Measurements from ENCODE around the gene LAMB1.

The LAMB1 gene

DNA sequence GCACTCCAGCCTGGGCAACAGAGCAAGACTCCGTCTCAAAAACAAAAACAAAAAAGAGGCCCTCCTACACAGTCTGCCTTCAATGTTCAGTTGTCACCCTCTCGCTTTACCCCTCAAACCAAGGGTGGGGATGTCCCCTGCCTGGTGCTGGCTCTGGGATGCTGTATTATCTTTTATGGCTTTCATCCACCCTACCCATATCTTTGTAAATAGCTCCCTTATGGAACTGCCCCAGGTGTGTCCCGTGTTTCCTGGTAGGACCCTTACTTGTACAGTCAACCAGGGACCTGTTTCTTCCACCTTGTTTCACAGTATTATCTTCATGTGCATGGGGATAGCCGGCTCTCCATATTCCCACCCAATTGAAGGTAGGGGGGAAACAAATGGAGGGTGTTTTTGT is 15.7 kb upstream of the LAMB1 start:
- in situ Hi-C loops (cut with MboI; ENCODE audit: low sequenced_read_pairs) = no loop called here

DNA sequence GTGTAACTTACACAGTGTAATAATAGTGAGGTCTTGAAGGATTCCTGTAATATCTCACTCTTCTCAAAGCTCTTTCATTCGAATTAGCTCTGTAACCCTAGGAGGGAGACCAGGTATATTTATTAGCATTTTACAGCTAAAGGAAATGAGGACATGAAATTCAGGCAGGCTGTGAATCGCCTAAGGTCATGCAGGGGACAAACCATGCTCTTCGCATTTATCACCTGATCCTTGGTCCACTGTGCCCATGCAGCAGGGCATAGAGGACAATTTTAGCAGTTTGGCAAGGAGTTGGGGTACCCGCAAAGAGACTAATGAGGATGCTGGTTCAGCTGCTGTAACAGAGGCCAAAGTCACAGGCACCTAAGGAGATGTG is 14.8 kb upstream of the LAMB1 start:
- in situ Hi-C loops (cut with MboI; ENCODE audit: low sequenced_read_pairs) = no loop called here

DNA sequence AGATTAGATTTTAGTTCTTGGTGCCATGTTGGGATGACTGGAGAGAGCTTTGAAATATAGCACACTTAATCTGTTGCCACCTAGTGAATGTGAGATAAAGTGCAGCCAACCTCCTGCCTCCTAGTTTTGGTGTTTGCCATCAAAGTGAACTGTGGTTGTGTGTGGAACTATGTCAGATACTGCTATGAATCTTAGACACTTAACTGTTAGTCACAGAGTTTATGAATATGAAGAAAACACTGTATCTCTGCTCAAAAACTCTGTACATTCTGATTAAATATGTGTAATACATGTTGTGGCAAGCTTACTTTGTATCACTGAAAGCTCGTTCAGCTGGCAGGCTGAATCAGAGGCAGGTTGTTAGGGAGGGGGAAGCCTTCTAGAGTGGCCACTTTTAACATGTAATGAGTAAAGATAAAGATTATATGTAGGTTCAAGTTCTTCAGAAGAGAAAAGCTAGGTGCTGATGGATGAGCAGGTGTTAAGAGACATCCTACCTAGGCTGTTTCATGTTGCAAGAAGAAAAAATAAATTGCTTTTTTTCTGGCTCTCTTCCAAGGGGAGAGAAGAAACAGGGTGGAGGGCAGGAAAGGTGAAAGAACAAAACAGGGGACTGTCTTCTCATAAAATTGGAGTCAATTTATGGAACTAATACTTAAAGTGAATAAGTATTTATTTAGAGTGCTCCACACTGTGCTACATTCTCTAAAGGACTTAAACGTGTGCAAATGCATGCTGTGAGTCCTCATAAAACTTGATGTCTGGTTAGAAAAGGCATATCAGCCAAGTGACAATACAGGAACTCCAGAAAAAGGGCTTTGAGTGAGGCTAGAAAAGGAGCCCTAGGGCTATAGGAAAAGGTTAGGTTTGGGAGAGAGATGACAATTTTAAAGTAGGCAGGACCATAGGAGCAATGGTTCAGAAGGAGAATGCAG is 14.1 kb upstream of the LAMB1 start:
- in situ Hi-C loops (cut with MboI; ENCODE audit: low sequenced_read_pairs) = no loop called here

DNA sequence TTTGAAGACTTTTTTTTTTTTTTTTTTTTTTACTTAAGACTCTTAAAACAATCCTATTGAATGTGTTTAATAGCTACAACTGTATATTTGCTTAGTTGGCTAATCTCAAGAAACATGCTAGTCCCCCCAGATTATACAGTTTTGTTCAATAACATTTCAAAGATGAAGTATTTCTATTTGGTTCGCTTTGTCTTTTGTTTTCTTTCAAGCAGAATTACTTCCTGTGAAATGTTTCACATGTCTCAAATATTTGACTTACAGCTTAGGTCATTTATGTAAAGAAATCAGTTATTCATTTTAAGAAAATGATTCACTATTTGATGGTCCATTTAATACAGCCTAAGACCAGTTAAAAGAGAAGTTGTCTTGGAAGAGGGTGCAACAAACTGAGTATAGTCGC is 12.8 kb upstream of the LAMB1 start:
- in situ Hi-C loops (cut with MboI; ENCODE audit: low sequenced_read_pairs) = no loop called here

DNA sequence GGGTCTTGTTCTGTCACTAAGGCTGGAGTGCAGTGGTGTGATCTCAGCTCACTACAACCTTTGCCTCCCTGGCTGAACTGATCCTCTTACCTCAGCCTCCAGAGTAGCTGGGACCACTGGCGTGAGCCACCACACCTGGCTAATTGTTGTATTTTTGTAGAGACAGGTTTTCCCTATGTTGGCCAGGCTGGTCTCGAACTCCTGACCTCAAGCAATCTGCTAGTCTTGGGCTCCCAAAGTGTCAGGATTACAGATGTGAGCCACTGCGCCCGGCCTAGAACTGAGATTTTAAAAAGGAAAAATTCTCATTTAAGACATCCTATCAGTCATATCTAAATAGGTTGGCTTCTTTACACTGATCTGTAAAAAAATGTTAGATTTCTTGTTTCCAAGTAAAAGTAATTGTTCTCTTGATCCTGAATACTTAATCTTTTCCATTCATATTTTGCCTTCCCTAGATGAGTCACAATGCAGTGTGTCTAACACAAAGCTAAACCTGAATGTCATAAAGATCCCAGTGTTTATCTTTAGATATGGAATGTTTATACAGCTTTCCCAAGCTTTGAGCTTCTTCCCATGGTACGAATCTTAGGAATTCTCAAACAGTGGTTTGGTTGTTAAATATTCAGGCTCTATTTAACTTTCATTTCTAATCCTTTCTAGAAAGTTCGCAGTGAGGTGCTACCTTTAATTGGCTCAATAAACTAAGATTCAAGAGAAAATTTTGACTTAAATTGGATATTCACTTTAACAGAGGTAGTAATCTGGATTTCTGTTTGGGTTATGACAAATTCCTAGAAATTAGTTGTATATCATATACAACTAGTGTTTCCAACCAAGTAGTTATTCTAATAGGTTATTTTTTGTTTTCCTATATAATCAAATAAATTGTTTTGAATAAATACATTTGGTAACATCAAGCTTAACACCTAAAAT is 12.1 kb upstream of the LAMB1 start:
- in situ Hi-C loops (cut with MboI; ENCODE audit: low sequenced_read_pairs) = no loop called here

DNA sequence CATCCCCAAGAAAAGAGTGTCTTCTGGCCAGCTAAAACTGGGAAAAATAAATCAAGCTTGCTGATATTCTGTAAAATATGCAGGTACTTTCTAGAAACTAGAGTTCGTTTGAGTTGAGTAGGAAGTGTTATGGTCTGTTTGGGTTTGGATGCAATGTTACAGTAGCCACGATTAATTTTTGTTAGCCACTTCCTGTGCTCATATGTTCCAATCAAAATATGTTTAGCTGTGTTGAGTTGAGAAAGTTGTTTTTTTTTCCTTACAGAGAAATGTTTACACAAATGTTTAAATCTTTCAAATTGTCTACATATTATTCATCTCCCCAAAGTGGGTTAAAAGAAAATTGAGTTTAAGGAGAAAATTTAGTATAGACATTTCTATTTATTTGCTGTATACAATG is 11.3 kb upstream of the LAMB1 start:
- in situ Hi-C loops (cut with MboI; ENCODE audit: low sequenced_read_pairs) = no loop called here

DNA sequence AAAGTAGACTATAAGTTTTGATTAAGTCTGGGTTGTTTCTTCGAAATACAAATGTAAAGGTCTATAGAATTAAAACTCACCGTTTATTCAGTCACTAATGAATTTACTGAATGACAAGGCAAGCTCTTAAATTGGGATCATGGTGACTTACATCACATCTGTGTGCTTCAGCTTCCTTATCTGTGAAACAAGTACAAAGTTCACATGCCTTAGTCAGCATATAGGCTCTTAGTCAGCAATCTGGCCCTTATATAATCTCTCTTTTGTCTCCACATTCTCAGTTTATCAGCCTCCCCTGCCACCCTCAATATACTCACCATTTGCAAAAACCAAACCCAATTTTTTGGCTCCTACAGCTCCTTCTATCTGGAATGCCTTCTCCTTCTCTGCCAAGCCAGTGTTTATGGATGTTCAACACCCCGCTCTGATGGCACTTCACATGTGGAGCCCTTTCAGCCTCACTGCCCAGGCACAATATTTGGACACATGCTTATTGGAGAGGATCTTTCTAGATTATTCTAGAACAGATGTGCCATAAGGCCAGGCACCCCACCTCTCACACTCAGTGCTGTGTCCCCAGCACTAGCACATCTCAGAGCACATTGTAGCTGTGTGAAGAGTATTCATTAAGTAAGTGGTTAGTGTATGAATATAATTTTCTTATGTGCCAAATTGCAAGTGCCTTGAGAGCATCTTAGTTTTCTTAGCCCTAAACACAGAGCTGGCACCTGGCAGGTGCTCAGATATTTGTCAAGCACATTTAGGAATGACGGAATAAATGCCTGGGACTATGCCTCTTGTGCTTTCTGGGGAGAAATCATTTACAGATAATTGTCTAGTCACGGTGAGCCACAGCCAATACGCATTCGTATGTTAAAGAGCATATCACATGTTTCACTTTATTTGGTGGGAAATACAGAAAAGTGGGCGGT is 9.8 kb upstream of the LAMB1 start:
- in situ Hi-C loops (cut with MboI; ENCODE audit: low sequenced_read_pairs) = no loop called here

DNA sequence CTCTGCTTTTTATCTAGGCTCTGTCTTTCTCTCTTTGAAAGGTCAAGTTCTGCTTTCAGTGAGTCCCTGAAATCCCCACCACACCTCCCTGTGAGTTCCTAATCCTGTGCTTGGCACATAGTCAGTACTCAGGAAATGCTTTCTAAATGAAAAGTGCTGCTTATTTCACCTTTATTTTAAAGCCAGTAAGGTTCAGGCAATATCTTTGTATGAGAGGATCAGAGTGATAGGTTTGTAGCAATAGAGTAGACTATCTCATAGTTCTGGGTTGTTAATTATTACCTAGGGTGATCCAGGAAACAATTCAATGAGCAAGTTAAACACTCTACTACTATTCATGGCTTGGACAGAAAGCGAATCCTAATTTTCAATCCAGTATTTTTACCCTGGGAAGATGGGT is 7.4 kb upstream of the LAMB1 start:
- in situ Hi-C loops (cut with MboI; ENCODE audit: low sequenced_read_pairs) = no loop called here

DNA sequence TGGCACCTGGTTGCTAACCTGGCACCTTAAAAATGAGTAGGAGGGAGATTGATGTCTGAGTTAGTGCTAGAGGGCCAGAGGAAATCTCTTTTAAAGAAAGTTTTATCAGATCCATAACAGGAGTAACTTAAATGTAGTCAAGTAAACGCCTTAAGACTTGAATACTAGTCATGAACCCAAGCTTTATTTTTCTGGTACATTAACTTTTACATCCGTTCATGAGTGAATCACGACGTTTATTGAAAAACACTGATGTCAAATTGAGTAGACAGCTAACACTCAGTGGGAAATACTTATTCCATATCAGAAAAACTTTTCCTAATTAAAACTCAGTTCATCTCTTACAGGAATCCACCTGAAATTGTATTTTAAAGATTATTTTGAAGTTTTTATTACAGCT is 6.9 kb upstream of the LAMB1 start:
- in situ Hi-C loops (cut with MboI; ENCODE audit: low sequenced_read_pairs) = no loop called here

DNA sequence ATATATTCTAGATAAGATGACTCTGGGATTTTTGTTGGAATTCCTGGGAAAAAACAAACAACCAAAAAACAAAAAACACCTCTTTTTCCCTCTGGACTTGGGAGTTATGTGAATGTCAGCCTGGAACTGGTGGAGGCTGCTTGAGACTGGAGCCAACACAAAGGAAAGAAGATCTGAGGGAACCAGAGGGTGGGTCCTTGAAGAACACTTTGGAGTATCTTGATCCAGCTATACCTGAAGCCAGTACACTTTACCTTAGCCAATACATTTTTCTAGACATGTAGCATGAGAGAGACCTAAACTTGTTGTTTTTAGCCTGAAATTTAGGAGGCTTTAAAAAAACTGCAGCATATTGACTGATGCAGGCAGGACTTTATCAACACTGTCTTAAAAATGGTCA is 5.9 kb upstream of the LAMB1 start:
- in situ Hi-C loops (cut with MboI; ENCODE audit: low sequenced_read_pairs) = no loop called here

DNA sequence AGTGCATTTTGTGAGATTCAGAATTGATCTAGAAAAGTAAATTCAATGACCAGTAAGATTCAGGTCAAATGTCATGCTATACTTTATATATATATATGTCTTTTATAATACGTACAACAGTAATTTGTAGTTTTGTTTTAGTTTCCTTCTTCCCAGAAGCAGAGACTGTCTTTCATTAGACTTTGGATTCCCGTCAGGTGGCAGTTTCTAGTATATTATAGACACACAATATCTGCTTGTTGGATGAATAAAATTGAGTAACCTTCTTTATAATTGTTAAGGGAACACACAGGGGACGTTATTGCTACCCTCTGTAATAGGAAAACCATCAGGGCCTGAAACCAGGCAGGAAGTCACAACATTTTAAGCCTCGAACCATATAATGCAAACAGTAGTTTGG is 5.3 kb upstream of the LAMB1 start:
- in situ Hi-C loops (cut with MboI; ENCODE audit: low sequenced_read_pairs) = no loop called here

DNA sequence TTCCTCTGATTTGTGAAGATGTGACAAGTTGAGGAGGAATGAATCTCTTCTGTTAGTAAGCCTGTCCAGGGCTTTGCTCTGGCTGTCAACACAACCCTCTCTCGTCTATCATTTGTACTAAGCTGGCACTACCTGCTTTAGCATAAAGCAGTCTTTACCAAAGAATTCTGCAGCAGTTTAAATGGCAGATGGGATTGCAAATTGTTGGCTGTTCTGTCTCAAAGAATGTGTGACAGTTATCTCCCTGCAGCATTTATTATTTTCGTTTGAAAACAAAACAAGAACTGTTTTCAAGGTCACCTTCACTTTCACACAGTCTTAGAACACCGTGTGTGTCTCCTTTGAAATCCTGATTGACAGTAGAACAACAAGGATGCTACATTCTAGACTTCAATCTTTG is 4.8 kb upstream of the LAMB1 start:
- in situ Hi-C loops (cut with MboI; ENCODE audit: low sequenced_read_pairs) = no loop called here

DNA sequence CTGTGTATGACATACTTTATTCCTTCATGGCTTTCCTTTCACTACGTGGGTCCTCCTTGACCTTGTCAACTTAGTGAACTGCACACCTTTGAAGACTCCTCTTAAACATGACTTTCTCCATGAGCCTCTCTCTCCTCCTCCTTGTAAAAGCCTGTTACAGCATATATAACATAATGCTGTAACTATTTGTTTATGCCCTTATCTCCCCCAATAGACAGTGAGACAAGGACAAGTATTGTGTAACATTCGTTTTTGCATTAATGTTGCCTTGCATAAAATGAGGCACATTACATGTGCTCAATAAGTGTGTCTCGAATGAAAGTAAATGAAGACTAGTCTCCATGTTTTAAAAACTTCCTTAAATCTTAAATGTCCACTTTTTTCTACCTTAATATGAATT is 4.3 kb upstream of the LAMB1 start:
- in situ Hi-C loops (cut with MboI; ENCODE audit: low sequenced_read_pairs) = no loop called here

DNA sequence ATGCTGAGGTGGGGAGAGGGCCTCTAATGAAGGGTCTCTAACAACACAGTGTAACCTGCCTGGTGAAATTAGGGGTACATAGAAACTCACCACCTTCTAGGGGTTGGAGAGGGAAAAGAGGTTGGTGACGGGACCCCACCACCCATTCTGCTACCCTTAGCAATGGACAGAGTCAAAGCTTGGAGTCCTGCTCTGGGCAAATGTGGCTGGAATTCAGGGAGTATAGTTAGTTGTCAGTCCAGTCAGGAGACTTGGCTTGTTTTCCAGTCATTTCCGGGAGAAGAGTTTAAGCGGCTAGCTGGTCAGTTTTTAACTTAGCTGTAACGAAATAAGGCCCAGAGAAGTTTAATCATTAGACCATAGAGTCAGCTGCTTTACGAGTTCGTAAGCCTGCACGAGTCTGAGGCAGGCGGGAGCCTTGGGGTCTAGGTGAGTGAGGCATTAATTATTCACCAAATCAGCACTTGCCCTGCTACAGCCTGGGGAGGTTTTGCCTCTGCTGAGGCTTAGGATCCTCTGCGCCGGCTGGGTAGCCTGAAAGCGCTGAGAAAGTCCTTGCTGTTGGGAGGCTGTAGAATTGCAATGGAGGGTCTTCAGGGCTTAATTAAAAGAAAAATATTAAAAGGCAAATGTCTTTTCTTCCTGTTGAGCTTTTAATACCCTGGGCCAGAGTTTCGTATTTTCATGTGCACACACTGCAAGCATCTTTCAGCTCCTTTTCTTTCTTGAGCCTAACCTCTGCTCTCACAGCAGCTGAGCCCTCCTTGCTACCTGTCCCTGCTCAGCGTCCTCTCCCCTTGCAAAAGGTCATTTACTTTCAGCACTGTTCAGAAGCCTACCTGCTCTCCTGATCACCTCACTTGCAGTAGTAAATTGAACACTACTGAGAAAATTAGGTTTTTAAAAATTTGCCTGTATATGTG is 1.5 kb upstream of the LAMB1 start:
- in situ Hi-C loops (cut with MboI; ENCODE audit: low sequenced_read_pairs) = no loop called here

DNA sequence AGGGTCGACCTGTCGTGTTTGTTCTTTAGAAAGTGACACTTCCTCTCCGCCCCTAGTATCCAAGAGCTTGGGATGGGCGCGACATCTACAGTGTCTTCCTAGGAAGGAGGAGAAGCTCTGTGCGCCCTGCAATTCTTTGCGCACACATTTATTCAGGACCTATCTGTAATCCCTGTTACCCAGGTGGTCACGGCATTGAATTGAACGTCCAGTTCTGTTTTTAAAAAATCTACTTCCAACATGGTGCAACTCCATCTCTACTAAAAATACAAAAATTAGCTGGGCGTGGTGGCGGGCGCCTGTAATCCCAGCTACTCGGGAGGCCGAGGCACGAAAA is 606 bp upstream of the LAMB1 start:
- in situ Hi-C loops (cut with MboI; ENCODE audit: low sequenced_read_pairs) = no loop called here

DNA sequence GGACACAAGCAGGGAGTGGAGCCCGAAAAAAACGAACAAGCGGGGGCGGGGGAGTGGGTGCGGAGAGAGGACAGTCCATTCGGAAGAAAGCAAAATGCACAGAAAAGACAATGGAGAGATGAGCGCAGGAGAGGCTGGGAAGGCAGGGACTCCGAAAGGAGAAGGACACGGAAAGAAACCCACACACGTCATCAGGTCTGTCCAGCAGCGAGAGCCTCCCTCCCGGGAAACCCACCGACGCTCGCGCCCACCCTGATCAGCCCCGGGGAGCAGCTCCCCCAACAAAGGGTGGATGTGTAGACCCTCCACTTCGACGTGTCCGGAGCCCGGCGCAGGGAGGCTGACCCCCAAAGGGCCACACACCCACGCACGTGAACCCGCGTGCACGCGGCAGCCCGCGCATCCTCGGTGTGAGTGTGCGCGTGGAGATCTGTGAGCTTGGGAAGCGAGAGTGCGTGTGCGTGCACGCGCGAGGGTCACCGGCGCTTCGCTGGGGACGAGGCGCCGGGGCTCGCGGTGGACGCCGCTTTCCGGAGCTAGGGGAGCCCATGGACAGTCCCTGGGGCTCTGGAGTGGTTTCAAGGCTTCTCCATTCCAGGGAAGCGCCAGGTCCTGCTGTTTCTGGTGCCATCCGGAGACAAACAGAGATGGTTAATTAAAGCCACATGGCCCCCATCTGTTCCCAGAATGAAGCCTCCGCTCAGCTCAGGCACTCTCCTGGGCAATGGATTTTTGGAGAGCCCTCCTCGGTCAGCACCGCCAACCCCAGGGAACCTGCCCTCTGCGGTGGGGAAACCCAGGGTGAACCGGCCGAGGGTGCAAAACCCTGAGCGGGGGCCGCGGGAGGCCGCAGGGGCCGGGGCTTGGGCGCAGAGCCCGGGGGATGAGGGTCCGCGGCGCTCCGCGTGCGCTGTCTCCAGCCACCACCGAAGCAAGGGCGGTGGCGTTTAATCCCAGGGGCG is 916 bp downstream of the LAMB1 start:
- in situ Hi-C loops (cut with MboI; ENCODE audit: low sequenced_read_pairs) = no loop called here

DNA sequence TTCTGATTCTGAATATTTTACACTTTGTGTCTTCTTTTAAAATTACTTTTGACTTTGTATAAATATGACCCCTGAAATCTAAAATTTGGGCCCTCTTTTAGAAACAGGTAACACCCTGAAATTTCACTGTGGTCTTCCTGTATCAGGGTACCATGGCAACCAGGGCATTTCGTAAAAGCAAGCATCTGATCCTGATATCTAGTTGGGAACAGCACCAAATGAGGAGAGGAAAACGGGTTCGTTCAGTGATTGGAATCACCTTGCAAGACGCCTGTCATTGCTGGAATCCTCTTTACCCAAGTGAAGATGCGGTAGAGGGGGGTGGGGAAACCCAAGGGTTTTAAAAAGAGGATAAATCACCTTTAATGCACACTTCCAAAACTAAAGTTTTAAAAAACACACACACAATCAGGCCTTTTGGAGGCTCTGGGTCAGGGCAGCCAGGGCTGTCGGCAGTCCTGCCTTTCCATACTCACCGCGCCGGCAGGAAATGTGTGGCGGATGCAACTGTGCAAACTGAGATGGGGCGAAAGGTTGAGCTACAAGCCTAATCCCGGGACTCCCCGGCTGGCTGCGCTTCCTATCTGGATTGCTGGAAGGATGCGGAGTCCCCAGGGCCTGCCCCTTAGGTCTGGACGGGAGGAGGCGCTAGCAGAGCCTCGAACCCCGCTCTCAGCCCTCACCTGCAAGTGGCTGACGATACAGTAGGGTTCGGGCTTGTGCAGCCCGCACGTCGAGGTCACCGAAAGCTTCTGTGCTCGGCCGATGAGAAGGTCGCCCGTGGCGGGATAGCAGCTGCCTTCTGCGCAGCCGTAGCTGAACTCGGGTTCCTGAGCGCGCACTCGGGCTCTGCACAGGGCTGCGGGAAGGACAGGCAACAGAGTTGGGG is 1.8 kb downstream of the LAMB1 start:
- in situ Hi-C loops (cut with MboI; ENCODE audit: low sequenced_read_pairs) = no loop called here
